HepG2 (cell line): ENCODE measurements around the gene SEPHS1. TPM values are rescaled to one million over a fixed set of nuclear protein-coding genes. Genes with fewer than 3 reads are reported as not detected.
A peak's percentile ranks its signal among the peaks of the same experiment; 100 is the strongest.

Experiments
- ARHGAP35 ChIP-seq: sonication (generic); formaldehyde crosslinking; IDR thresholded peaks from 2 replicates; pipeline ENCODE4 v1.9.0; 2022; ENCODE audit warnings: mild to moderate bottlenecking, inconsistent platforms, moderate library complexity, missing genetic modification reagents, borderline replicate concordance
- E2F5 ChIP-seq: sonication (generic); formaldehyde crosslinking; conservative IDR thresholded peaks from 2 replicates; pipeline ENCODE4 v1.4.0; 2020; ENCODE audit warnings: missing genetic modification reagents
- FOXK2 ChIP-seq: fragments of 450-650 bp; IDR thresholded peaks from 2 replicates; pipeline ENCODE4 v1.6.1; 2016
- SOX6 ChIP-seq, 2 experiments: fragments of 450-650 bp in 1 of 2; sonication (generic) in 1 of 2; formaldehyde crosslinking in 1 of 2; IDR thresholded peaks; 2 replicates each; pipeline versions ENCODE4 v1.4.0 to v1.6.1; 2017 to 2020; ENCODE audit warnings: antibody characterized with exemption in 1 of 2, mild to moderate bottlenecking in 1 of 2, missing genetic modification reagents in 1 of 2
- TEAD3 ChIP-seq: optimal IDR thresholded peaks from 2 replicates; pipeline ENCODE3; 2016; ENCODE audit warnings: borderline replicate concordance
- ZC3H4 ChIP-seq: sonication (generic); formaldehyde crosslinking; IDR thresholded peaks from 2 replicates; pipeline ENCODE4 v1.4.0; 2020; ENCODE audit warnings: missing genetic modification reagents, borderline replicate concordance
- ZFP91 ChIP-seq: sonication (generic); formaldehyde crosslinking; IDR thresholded peaks from 2 replicates; pipeline ENCODE4 v1.9.0; 2022; ENCODE audit warnings: missing genetic modification reagents, mild to moderate bottlenecking, borderline replicate concordance
- ZFX ChIP-seq: sonication (generic); formaldehyde crosslinking; IDR thresholded peaks from 2 replicates; pipeline ENCODE4 v1.4.0; 2020; ENCODE audit warnings: mild to moderate bottlenecking, low read depth, missing genetic modification reagents, moderate library complexity
- ZNF136 ChIP-seq: sonication (generic); formaldehyde crosslinking; IDR thresholded peaks from 2 replicates; pipeline ENCODE4 v1.8.1; 2022; ENCODE audit warnings: low read depth, mild to moderate bottlenecking, moderate library complexity, missing genetic modification reagents
- ZNF263 ChIP-seq: sonication (generic); formaldehyde crosslinking; IDR thresholded peaks from 2 replicates; pipeline ENCODE4 v1.4.0; 2020; ENCODE audit warnings: missing genetic modification reagents
- ZNF431 ChIP-seq: sonication (generic); formaldehyde crosslinking; IDR thresholded peaks from 2 replicates; pipeline ENCODE4 v1.9.0; 2022; ENCODE audit warnings: missing genetic modification reagents, low read depth, mild to moderate bottlenecking, borderline replicate concordance
- ZNF75D ChIP-seq: sonication (generic); formaldehyde crosslinking; IDR thresholded peaks from 2 replicates; pipeline ENCODE4 v1.8.1; 2023; ENCODE audit warnings: missing genetic modification reagents, mild to moderate bottlenecking, borderline replicate concordance
- polyA plus RNA-seq, 8 experiments: library from polyadenylated mRNA; depleted of rRNA in 3 of 8; stranded (reverse) in 7 of 8; unstranded in 1 of 8; fragments of >200 nt; fragmentation: Illumina TruSeq in 4 of 8; extraction: Trizol in 4 of 8; gene quantifications; 2 replicates each; pipeline versions ENCODE4 v1.2.1 to v1.2.3, GENCODE V29; 2011 to 2016; ENCODE audit warnings: low read depth in 4 of 8, missing spikeins in 1 of 8, mixed read lengths in 1 of 8; ENCODE audit not compliant: insufficient read depth in 1 of 8
- total RNA-seq, 5 experiments: library from RNA; depleted of rRNA; stranded (reverse); fragments of >200 nt; fragmentation: Illumina TruSeq; extraction: Trizol; gene quantifications; 2 replicates each; pipeline ENCODE4 v1.2.3, GENCODE V29; 2016; ENCODE audit warnings: low read depth in 1 of 5
- TF ChIP-seq, protein P1 (sequence below), 2 experiments: fragments of 450-650 bp in 1 of 2; sonication (generic) in 1 of 2; formaldehyde crosslinking in 1 of 2; IDR thresholded peaks; 2 replicates each; pipeline versions ENCODE4 v1.6.1 to v1.8.0; 2016 to 2022; ENCODE audit warnings: antibody characterized with exemption in 1 of 2, mild to moderate bottlenecking in 1 of 2, missing genetic modification reagents in 1 of 2
- TF ChIP-seq, protein P2 (sequence below): sonication (generic); formaldehyde crosslinking; conservative IDR thresholded peaks from 2 replicates; pipeline ENCODE4 v1.5.0; 2020; ENCODE audit warnings: missing genetic modification reagents

The SEPHS1 gene
- total and polyA plus RNA-seq, 2 of the 13 experiments (the other 11 are each of a cell fraction or from before 2014, with no cell fraction given): 57.8 to 61.5 TPM

- TF ChIP-seq ZNF75D (CRISPR knock-in tag) (no peak), TEAD3 (CRISPR knock-in tag) (peak; percentile 37), ZNF136 (CRISPR knock-in tag) (no peak), ARHGAP35 (CRISPR knock-in tag) (no peak), ZNF431 (CRISPR knock-in tag) (no peak), E2F5 (CRISPR knock-in tag) (no peak), FOXK2 (no peak), ZFP91 (CRISPR knock-in tag) (peak; percentile 42; the same call in 1 of the 2 replicates), SOX6 (IDR thresholded peaks at IDR 0.05) (no peak), SOX6 (CRISPR knock-in tag; IDR thresholded peaks at IDR 0.05) (no peak), ZFX (CRISPR knock-in tag) (peak; percentile 46; the same call in 1 of the 2 replicates), ZC3H4 (CRISPR knock-in tag) (no peak), ZNF263 (CRISPR knock-in tag) (no peak)
- TF ChIP-seq, protein P1, sequence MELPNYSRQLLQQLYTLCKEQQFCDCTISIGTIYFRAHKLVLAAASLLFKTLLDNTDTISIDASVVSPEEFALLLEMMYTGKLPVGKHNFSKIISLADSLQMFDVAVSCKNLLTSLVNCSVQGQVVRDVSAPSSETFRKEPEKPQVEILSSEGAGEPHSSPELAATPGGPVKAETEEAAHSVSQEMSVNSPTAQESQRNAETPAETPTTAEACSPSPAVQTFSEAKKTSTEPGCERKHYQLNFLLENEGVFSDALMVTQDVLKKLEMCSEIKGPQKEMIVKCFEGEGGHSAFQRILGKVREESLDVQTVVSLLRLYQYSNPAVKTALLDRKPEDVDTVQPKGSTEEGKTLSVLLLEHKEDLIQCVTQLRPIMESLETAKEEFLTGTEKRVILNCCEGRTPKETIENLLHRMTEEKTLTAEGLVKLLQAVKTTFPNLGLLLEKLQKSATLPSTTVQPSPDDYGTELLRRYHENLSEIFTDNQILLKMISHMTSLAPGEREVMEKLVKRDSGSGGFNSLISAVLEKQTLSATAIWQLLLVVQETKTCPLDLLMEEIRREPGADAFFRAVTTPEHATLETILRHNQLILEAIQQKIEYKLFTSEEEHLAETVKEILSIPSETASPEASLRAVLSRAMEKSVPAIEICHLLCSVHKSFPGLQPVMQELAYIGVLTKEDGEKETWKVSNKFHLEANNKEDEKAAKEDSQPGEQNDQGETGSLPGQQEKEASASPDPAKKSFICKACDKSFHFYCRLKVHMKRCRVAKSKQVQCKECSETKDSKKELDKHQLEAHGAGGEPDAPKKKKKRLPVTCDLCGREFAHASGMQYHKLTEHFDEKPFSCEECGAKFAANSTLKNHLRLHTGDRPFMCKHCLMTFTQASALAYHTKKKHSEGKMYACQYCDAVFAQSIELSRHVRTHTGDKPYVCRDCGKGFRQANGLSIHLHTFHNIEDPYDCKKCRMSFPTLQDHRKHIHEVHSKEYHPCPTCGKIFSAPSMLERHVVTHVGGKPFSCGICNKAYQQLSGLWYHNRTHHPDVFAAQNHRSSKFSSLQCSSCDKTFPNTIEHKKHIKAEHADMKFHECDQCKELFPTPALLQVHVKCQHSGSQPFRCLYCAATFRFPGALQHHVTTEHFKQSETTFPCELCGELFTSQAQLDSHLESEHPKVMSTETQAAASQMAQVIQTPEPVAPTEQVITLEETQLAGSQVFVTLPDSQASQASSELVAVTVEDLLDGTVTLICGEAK (IDR thresholded peaks at IDR 0.05): no peak
- TF ChIP-seq, protein P1 (CRISPR knock-in tag; IDR thresholded peaks at IDR 0.05): no peak
- TF ChIP-seq, protein P2, sequence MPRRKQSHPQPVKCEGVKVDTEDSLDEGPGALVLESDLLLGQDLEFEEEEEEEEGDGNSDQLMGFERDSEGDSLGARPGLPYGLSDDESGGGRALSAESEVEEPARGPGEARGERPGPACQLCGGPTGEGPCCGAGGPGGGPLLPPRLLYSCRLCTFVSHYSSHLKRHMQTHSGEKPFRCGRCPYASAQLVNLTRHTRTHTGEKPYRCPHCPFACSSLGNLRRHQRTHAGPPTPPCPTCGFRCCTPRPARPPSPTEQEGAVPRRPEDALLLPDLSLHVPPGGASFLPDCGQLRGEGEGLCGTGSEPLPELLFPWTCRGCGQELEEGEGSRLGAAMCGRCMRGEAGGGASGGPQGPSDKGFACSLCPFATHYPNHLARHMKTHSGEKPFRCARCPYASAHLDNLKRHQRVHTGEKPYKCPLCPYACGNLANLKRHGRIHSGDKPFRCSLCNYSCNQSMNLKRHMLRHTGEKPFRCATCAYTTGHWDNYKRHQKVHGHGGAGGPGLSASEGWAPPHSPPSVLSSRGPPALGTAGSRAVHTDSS (CRISPR knock-in tag): no peak
Measured at GRCh38 chr10:13349463-13350274, 1.6 kb upstream of the SEPHS1 start (continued).
